Retinal pigment epithelial cell (primary cell): ENCODE data around the gene ITGA2.
A peak's percentile ranks its signal among the peaks of the same experiment; 100 is the strongest.

Experiments used
- DNase-seq: peaks from one replicate; pipeline ENCODE4 v3.0.0-alpha.2; 2010; ENCODE audit warnings: low read depth
- H3K4me3 ChIP-seq: 2 replicates; pipeline ENCODE4 v1.5.1; 2011; ENCODE audit warnings: mild to moderate bottlenecking, low read length, control low read depth, moderate library complexity
- TF ChIP-seq, protein P1 (sequence below): conservative IDR thresholded peaks from 2 replicates; pipeline ENCODE4 v1.5.1; 2011; ENCODE audit warnings: low read depth, low read length, control low read depth, inconsistent platforms

The ITGA2 gene

DNA sequence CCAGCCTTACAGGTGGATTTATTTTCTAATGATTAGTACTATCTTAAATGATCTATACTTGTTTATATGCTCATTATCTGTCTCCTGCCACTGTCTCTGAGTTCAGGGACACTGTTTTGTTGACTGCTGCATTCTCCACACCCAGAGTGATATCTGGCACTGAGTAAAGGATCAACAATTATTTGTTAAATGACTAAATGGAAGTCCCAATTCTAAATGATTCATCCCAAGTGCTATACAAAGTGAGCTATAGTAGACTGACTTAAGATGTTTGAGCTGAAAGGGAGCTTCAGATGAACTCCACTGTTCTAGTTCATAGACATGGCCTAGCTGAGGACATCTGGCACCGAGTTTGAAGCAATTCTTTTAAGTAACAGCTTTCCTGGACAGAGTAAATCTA, 40.5 kb downstream of the ITGA2 start:
- TF ChIP-seq, protein P1, sequence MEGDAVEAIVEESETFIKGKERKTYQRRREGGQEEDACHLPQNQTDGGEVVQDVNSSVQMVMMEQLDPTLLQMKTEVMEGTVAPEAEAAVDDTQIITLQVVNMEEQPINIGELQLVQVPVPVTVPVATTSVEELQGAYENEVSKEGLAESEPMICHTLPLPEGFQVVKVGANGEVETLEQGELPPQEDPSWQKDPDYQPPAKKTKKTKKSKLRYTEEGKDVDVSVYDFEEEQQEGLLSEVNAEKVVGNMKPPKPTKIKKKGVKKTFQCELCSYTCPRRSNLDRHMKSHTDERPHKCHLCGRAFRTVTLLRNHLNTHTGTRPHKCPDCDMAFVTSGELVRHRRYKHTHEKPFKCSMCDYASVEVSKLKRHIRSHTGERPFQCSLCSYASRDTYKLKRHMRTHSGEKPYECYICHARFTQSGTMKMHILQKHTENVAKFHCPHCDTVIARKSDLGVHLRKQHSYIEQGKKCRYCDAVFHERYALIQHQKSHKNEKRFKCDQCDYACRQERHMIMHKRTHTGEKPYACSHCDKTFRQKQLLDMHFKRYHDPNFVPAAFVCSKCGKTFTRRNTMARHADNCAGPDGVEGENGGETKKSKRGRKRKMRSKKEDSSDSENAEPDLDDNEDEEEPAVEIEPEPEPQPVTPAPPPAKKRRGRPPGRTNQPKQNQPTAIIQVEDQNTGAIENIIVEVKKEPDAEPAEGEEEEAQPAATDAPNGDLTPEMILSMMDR = no peak
- no peak for DNase-seq
- no peak overlapping the region for H3K4me3 ChIP-seq

GRCh38 chr5:53030893-53031292, 41.7 kb downstream of the ITGA2 start:
- TF ChIP-seq, protein P1 = no peak
- H3K4me3 ChIP-seq = no peak overlapping the region
- no peak for DNase-seq

DNA sequence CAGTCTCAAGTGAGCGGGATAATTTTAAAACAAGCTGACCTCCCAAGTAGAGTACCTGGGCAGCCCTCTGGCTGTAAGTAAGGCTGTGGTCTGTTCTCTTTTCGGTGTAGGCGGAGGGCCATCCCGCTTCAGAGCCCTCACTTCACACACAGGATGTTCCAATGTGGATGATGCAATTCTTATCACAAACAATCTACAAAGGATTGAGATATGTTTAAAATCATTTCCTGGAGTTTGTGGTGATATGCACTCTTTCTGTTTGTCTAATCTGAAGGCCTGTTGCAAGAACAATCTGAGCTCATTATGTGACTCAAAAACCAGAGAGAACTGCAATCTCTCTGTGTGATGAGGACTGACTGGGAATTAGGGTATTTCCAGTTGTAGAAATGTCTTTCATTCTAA, 42.5 kb downstream of the ITGA2 start:
- TF ChIP-seq, protein P1 = no peak
- no peak overlapping the region for H3K4me3 ChIP-seq
- DNase-seq = no peak

DNA sequence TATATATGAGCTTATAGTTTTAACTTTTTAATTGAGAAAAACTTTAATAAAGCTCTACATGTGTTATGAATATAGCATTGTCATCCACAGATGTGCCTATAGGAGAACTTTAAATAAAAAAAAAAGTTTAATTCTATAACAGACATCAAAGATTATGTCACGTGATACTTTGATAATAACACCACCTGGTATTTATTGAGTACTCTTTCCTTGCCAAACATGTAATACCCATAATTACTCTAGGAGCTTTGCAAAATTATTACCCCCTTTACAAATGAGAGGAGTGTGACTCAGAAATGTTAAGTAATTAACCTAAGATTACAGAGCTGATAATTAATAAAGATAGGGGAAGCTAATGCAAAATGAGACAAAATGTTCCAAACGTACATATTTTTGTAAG, 43.0 kb downstream of the ITGA2 start:
- TF ChIP-seq, protein P1 = no peak
- no peak overlapping the region for H3K4me3 ChIP-seq
- DNase-seq = no peak

DNA sequence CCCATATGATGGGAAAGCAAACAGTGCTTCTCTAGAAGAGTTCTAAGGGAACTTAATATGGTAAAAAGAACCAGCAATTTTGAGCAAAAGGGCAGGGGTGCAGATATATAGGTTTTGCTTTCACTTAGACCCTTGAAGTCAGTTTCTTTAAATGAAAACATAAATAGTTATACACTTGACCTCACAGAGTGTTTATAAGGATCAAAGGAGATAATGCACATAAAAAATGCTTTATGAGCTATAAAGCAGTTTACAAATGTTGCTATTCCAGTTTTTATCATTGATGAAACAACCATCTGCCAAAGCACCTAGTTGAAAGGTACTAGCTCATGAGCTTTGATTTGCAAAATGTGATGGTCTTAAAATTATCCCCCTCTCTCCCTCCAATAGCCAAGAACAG, 45.7 kb downstream of the ITGA2 start:
- TF ChIP-seq, protein P1 = no peak
- no peak for DNase-seq
- no peak overlapping the region for H3K4me3 ChIP-seq

DNA sequence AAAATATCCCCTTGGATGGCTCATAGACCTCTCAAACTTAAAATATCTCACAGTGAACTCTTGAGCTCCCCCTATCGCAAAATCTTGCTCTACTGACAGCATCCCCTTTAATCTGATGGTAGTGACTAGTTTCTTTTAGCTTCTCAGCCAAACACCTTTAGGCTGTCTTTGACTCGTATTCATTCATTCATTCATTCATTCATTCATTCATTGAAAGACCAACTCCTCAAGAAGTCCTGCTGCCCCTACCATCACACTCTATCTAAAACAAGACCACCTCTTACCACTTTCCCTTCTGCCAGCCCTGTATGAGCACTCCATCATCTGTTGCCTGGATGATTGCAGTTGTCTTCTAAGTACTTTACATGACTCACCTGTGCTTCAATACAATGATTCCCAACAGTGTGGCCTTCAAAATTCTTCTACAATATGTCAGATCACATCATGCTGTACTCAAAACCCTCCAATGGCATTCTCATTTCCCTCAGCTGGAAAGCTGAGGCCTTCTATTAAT, 46.8 kb downstream of the ITGA2 start:
- no peak overlapping the region for H3K4me3 ChIP-seq
- no peak for DNase-seq
- TF ChIP-seq, protein P1 = peak; percentile 58

DNA sequence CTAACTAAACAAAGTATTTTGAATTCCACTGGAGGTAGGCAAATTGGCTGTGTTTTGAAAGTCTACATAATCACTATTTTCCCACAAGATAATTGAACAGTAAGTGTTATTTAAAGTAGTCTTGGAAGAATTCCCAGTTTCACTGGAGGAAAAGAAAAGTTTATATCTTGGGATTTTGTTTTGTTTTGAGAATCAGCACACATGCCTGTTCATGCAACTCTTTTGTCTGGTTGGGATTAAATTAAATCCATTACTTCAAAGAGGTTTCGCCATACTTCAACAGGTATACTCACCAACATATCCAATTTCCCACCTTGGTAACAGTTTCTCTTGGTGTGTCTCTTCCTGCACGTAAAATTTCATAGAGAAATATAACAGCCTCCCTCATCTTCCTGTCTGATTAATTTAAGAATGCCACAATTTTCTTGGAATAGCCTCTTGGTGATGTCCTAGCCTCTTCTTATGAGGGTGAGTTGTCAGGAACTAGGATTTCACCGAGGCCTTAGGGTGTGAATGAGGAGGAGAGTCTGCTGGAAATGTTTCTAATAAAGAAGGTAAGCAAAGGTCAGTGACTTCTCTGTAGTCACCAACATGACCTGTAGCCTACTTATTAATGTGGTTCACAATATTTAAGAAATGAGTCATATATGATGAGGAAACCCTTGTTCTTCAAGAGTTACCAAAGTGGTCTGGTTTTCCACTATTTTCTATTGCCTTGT, 48.1 kb downstream of the ITGA2 start:
- TF ChIP-seq, protein P1 = no peak
- DNase-seq = peak; percentile 64
- no peak overlapping the region for H3K4me3 ChIP-seq
